ENCODE results near the gene NKX1-1. TPM values are rescaled to one million over a fixed set of nuclear protein-coding genes. Genes with fewer than 3 reads are reported as not detected.

NKX1-1 gene
- total and polyA plus RNA-seq, 11 donors, result not detected

DNA sequence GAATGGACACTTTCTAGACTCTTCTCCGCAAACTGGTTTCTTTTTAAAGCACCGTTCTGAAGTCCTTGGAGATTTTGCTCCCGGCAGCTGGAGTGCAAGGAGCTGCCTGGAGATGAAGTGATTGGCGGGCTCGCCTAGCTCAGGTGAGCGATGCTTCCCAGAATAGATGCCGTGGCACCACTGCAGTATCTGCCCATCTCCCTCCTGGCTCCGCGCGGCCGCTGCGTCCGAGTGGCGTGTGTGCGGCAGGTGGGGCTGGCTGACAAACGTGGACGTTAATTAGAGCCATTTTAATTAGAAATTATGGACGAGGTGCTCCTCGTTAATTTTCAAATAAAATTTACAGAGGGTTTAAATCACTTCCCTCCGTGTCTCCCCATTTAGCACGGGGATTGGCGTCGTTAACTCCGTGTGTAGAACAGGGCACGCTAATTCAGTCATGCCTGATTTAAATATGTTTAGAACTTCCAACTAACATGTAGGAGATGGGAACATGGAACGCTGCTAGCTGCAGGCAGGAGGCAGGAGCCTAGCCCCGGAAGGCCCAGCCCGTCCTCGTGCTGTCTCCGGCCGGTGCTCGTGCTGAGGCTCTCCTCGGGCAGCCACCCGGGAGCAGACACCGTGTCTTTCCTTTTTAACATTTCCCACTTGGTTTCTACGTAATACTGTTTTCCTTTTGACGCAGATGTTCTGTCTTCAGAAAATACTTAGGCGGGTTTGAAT is 47.7 kb downstream of the NKX1-1 start:
- no peak for DNase-seq
- intact Hi-C loops (cut with DNase I), result loop anchor here in 9 of 10 donors (5.0 to 10.0 kb wide), 6 partner anchors 154 to 369 kb away; partner anchors contain the start of genes TACC3 (in 6 of the 9) and TMEM129 (in 6 of the 9)
- no peak for TF ChIP-seq CTCF (IDR thresholded peaks at IDR 0.05)
- no peak for TF ChIP-seq POLR2A (IDR thresholded peaks at IDR 0.05)
- H3K27me3 ChIP-seq, result no peaks in the 10 kb centered on the region
- no peak overlapping the region for H3K4me3 ChIP-seq
- no peak for ATAC-seq
- H3K4me1 ChIP-seq, result peaks cover 0 to 4% (median 0%) of the 10 kb centered on the region in 12 donors
- H3K36me3 ChIP-seq, result peaks cover 0 to 57% (median 8%) of the 10 kb centered on the region in 9 donors
- H3K9me3 ChIP-seq, result no peaks in the 10 kb centered on the region
- 94 to 96% (median 96%) methylated on average over 38 of the region's 38 CpGs for WGBS, 4 donors
- H3K27ac ChIP-seq, result no peak overlapping the region

- peaks cover 0 to 4% (median 0%) of the 10 kb centered on the region in 12 donors for H3K4me1 ChIP-seq
- no peaks in the 10 kb centered on the region for H3K9me3 ChIP-seq
- peak; percentile 27 to 74 (median 44) for ATAC-seq
- 90 to 95% (median 93%) methylated on average over 11 to 27 of the region's 27 CpGs for WGBS, 4 donors
- no peak overlapping the region for H3K4me3 ChIP-seq
- peak in 1 of 5 donors; percentile 55 for DNase-seq
- peaks cover 0 to 57% (median 16%) of the 10 kb centered on the region in 9 donors for H3K36me3 ChIP-seq
- H3K27me3 ChIP-seq, result no peaks in the 10 kb centered on the region
- no peak overlapping the region for H3K27ac ChIP-seq
- TF ChIP-seq POLR2A (IDR thresholded peaks at IDR 0.05), result no peak
- no peak for TF ChIP-seq CTCF (IDR thresholded peaks at IDR 0.05)
- intact Hi-C loops (cut with DNase I), result loop anchor here (2.0 to 10.0 kb wide), 10 partner anchors 155 to 370 kb away; partner anchors contain the start of genes TACC3 (in 6 of the 10) and TMEM129 (in 6 of the 10)
Observed at GRCh38 chr4:1357356-1358248, 48.6 kb downstream of the NKX1-1 start.

- 18 to 65% (median 53%) methylated on average over 12 to 28 of the region's 28 CpGs for WGBS, 4 donors
- peak in 3 of 4 donors; percentile 19 to 52 (median 51) for ATAC-seq
Observed at GRCh38 chr4:1356181-1356998, 49.9 kb downstream of the NKX1-1 start.

More at GRCh38 chr4:1356181-1356998, 49.9 kb downstream of the NKX1-1 start:
- Histone ChIP-seq H3K27me3 (no peaks in the 10 kb centered on the region), H3K27ac (no peak overlapping the region), H3K36me3 (peaks cover 0 to 59% (median 16%) of the 10 kb centered on the region in 9 donors), H3K4me3 (no peak overlapping the region), H3K4me1 (peaks cover 0 to 10% (median 3%) of the 10 kb centered on the region in 12 donors), H3K9me3 (no peaks in the 10 kb centered on the region)
- TF ChIP-seq CTCF (IDR thresholded peaks at IDR 0.05), result peak; percentile 79 to 91 (median 84)
- no peak for TF ChIP-seq POLR2A (IDR thresholded peaks at IDR 0.05)
- intact Hi-C loops (cut with DNase I), result loop anchor here (1.0 to 10.0 kb wide), 11 partner anchors 156 to 371 kb away; partner anchors contain the start of genes TACC3 (in 6 of the 10) and TMEM129 (in 6 of the 10)
- peak in 4 of 5 donors; percentile 41 to 69 (median 62) for DNase-seq
